Breast epithelium (tissue), 4 donors: ENCODE results near the gene RAB6A. TPM values are rescaled to one million over a fixed set of nuclear protein-coding genes. Genes with fewer than 3 reads are reported as not detected.
A peak's percentile ranks its signal among the peaks of the same experiment; 100 is the strongest.

Experiments used
- DNase-seq, 2 donors: peaks; one replicate each; pipeline ENCODE4 v3.0.0-alpha.2; 2019; ENCODE audit warnings: low spot score in 2 of 2
- H3K27ac ChIP-seq, 2 donors: fragments of 200-600 bp; sonication (generic) in 1 of 2; one replicate each; pipeline ENCODE4 v1.5.1; 2016 to 2019; ENCODE audit warnings: mild to moderate bottlenecking in 1 of 2
- H3K27me3 ChIP-seq, 2 donors: fragments of 200-600 bp; sonication (generic) in 1 of 2; one replicate each; pipeline versions ENCODE4 v1.5.1 to v1.6.0; 2017 to 2019; ENCODE audit warnings: control low read depth in 1 of 2, mild to moderate bottlenecking in 1 of 2
- H3K36me3 ChIP-seq: fragments of 200-600 bp; one replicate; pipeline ENCODE4 v1.5.1; 2019
- H3K4me1 ChIP-seq, 2 donors: fragments of 200-600 bp; sonication (generic); one replicate each; pipeline ENCODE4 v1.5.1; 2016 to 2019; ENCODE audit warnings: control low read depth in 1 of 2
- H3K4me3 ChIP-seq, 3 donors: fragments of 200-600 bp; sonication (generic); 1 replicate in 2 of 3; 2 replicates in 1 of 3; pipeline ENCODE4 v1.5.1; 2016 to 2019; ENCODE audit warnings: mild to moderate bottlenecking in 3 of 3, moderate library complexity in 2 of 3
- H3K9me3 ChIP-seq, 2 donors: fragments of 200-600 bp; sonication (generic) in 1 of 2; one replicate each; pipeline ENCODE4 v1.5.1; 2016 to 2019; ENCODE audit warnings: control low read depth in 1 of 2
- CTCF ChIP-seq, 3 donors: fragments of 450-650 bp; IDR thresholded peaks; one replicate each; pipeline ENCODE4 v1.5.1; 2016 to 2017; ENCODE audit warnings: antibody characterized with exemption in 3 of 3, mild to moderate bottlenecking in 3 of 3, moderate library complexity in 3 of 3
- POLR2A ChIP-seq: fragments of 450-650 bp; IDR thresholded peaks from one replicate; pipeline ENCODE4 v1.6.1; 2016; ENCODE audit warnings: antibody characterized with exemption, mild to moderate bottlenecking, moderate library complexity
- POLR2AphosphoS5 ChIP-seq, 3 donors: sonication (generic); formaldehyde crosslinking; IDR thresholded peaks; one replicate each; pipeline ENCODE4 v1.6.1; 2017; ENCODE audit warnings: antibody characterized with exemption in 3 of 3
- intact Hi-C: fragments of 100-400 bp; cut with DNase I; formaldehyde crosslinking; loops from one replicate; pipeline ENCODE4 v1.15.1; 2023; ENCODE audit warnings: low total_unique reads
- total RNA-seq, 3 donors: library from RNA; depleted of rRNA; stranded (reverse); fragments of >200 nt; gene quantifications; one replicate each; pipeline ENCODE4 v1.1.0, GENCODE V29; 2016

RAB6A gene
- total RNA-seq, 3 donors from 2014 or later = 79.6 to 119 (median 102) TPM

GRCh38 chr11:73729594-73730206 lies 31.2 kb downstream of the RAB6A start:
- Histone ChIP-seq H3K9me3 (no peaks in the 10 kb centered on the region), H3K27ac (no peak overlapping the region), H3K4me1 (no peaks in the 10 kb centered on the region), H3K36me3 (no peaks in the 10 kb centered on the region), H3K27me3 (no peaks in the 10 kb centered on the region), H3K4me3 (no peak overlapping the region)
- TF ChIP-seq POLR2AphosphoS5 (IDR thresholded peaks at IDR 0.05) (no peak), CTCF (IDR thresholded peaks at IDR 0.05) (peak in 1 of 3 donors; percentile 16)
- no peak for DNase-seq
- intact Hi-C loops = no loop called here

GRCh38 chr11:73728000-73728399 lies 32.9 kb downstream of the RAB6A start:
- Histone ChIP-seq H3K9me3 (no peaks in the 10 kb centered on the region), H3K27ac (no peak overlapping the region), H3K4me3 (no peak overlapping the region), H3K36me3 (no peaks in the 10 kb centered on the region), H3K4me1 (no peaks in the 10 kb centered on the region), H3K27me3 (no peaks in the 10 kb centered on the region)
- no peak for DNase-seq
- TF ChIP-seq POLR2A (no peak), CTCF (IDR thresholded peaks at IDR 0.05) (no peak), POLR2AphosphoS5 (IDR thresholded peaks at IDR 0.05) (no peak)
- intact Hi-C loops = no loop called here

GRCh38 chr11:73726825-73727224 lies 34.0 kb downstream of the RAB6A start:
- Histone ChIP-seq H3K9me3 (no peaks in the 10 kb centered on the region), H3K4me3 (no peak overlapping the region), H3K27ac (no peak overlapping the region), H3K4me1 (no peaks in the 10 kb centered on the region), H3K27me3 (no peaks in the 10 kb centered on the region), H3K36me3 (no peaks in the 10 kb centered on the region)
- DNase-seq = no peak
- TF ChIP-seq POLR2A (no peak), POLR2AphosphoS5 (IDR thresholded peaks at IDR 0.05) (no peak), CTCF (IDR thresholded peaks at IDR 0.05) (no peak)
- intact Hi-C loops = no loop called here

- intact Hi-C loops = no loop called here
- no peak for DNase-seq
- TF ChIP-seq POLR2A = no peak
- TF ChIP-seq CTCF (IDR thresholded peaks at IDR 0.05) = no peak
- no peak for TF ChIP-seq POLR2AphosphoS5 (IDR thresholded peaks at IDR 0.05)
- H3K4me1 ChIP-seq = no peaks in the 10 kb centered on the region
- no peak overlapping the region for H3K27ac ChIP-seq
- no peaks in the 10 kb centered on the region for H3K9me3 ChIP-seq
- no peaks in the 10 kb centered on the region for H3K36me3 ChIP-seq
- H3K4me3 ChIP-seq = no peak overlapping the region
- H3K27me3 ChIP-seq = no peaks in the 10 kb centered on the region
These were observed 43.7 kb downstream of the RAB6A start for GRCh38 chr11:73717136-73717535.

GRCh38 chr11:73716153-73717056 lies 44.5 kb downstream of the RAB6A start:
- no peak for DNase-seq
- intact Hi-C loops = no loop called here
- no peaks in the 10 kb centered on the region for H3K27me3 ChIP-seq
- H3K36me3 ChIP-seq = no peaks in the 10 kb centered on the region
- no peaks in the 10 kb centered on the region for H3K4me1 ChIP-seq
- H3K4me3 ChIP-seq = no peak overlapping the region
- H3K9me3 ChIP-seq = no peaks in the 10 kb centered on the region
- TF ChIP-seq POLR2A = no peak
- no peak overlapping the region for H3K27ac ChIP-seq
